DND-41 (cell line): ENCODE results near the gene PPP1R3E.
A peak's percentile ranks its signal among the peaks of the same experiment; 100 is the strongest.

Experiments
- EZH2 ChIP-seq: IDR thresholded peaks from 3 replicates; pipeline ENCODE4 v1.6.1; 2012; ENCODE audit warnings: borderline replicate concordance, low read depth, mild to moderate bottlenecking, moderate library complexity, low read length, inconsistent platforms; ENCODE audit not compliant: severe bottlenecking
- TF ChIP-seq, protein P1 (sequence below): IDR thresholded peaks from 2 replicates; pipeline ENCODE4 v1.5.1; 2012; ENCODE audit warnings: borderline replicate concordance, low read length, moderate library complexity, mild to moderate bottlenecking; ENCODE audit not compliant: poor library complexity, severe bottlenecking; ENCODE audit errors: extremely low read depth

DNA sequence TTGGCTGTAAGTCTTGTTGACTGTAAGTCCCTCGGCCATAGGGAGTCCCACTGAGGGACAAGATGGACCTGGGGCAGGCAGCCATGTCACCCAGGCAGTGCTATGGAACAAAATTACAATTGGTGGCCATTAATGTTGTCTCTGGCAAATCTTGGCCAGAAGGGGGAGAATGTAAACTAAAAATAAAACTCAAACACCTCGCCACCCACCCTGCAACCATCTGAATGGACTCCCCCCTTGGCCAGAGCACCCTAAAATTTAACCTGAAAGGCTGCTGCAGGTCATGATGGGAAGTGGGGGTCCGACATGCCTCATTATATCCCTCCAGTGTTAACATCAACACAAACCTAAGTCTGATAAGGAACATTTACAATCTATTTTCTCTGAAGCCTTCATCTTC, 41.8 kb upstream of the PPP1R3E start:
- TF ChIP-seq, protein P1, sequence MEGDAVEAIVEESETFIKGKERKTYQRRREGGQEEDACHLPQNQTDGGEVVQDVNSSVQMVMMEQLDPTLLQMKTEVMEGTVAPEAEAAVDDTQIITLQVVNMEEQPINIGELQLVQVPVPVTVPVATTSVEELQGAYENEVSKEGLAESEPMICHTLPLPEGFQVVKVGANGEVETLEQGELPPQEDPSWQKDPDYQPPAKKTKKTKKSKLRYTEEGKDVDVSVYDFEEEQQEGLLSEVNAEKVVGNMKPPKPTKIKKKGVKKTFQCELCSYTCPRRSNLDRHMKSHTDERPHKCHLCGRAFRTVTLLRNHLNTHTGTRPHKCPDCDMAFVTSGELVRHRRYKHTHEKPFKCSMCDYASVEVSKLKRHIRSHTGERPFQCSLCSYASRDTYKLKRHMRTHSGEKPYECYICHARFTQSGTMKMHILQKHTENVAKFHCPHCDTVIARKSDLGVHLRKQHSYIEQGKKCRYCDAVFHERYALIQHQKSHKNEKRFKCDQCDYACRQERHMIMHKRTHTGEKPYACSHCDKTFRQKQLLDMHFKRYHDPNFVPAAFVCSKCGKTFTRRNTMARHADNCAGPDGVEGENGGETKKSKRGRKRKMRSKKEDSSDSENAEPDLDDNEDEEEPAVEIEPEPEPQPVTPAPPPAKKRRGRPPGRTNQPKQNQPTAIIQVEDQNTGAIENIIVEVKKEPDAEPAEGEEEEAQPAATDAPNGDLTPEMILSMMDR, result peak; percentile 9
- TF ChIP-seq EZH2, result no peak
